Panc1 (cell line): ENCODE results near the gene SMAP1. TPM values are rescaled to one million over a fixed set of nuclear protein-coding genes. Genes with fewer than 3 reads are reported as not detected.

ENCODE experiments used
- ATAC-seq: fragments of 200-7000 bp; cut with Tn5 transposase; 2 replicates; pipeline ENCODE4 v1.9.1; 2020; ENCODE audit warnings: mild to moderate bottlenecking, moderate library complexity
- BruUV-seq: library from RNA; stranded (reverse); fragments of 400-500 nt; replicated peaks from 2 replicates; lab custom pipeline; 2021; lab: Mats Ljungman, UMichigan
- CTCF ChIA-PET: fragments of 300-600 bp; sonication (Branson Sonifier 250); formaldehyde crosslinking; loops from one replicate; lab custom pipeline; 2022; ENCODE audit warnings: antibody characterized with exemption; lab: Charles Lee
- POLR2A ChIA-PET: fragments of 300-600 bp; sonication (Branson Sonifier 250); formaldehyde crosslinking; loops from one replicate; lab custom pipeline; 2022; ENCODE audit warnings: antibody characterized with exemption; lab: Charles Lee
- DNase-seq: peaks from one replicate; pipeline ENCODE4 v3.0.0-alpha.2; 2010; ENCODE audit warnings: low read depth, low spot score
- H3K27ac ChIP-seq: 2 replicates; pipeline ENCODE4 v1.5.1; 2011; ENCODE audit warnings: mild to moderate bottlenecking, low read length, inconsistent platforms
- H3K27me3 ChIP-seq: fragments of 200-500 bp; sonication (Bioruptor generic); 2 replicates; pipeline ENCODE4 v1.6.0; 2014; ENCODE audit warnings: low read length, inconsistent platforms; ENCODE audit not compliant: control insufficient read depth, insufficient read depth
- H3K36me3 ChIP-seq: fragments of 200-500 bp; sonication (Bioruptor generic); 2 replicates; pipeline ENCODE4 v1.5.1; 2014; ENCODE audit warnings: inconsistent platforms, mild to moderate bottlenecking, low read length, moderate library complexity; ENCODE audit not compliant: control insufficient read depth, insufficient read depth
- H3K4me1 ChIP-seq: 2 replicates; pipeline ENCODE4 v1.5.1; 2011; ENCODE audit warnings: inconsistent platforms, mild to moderate bottlenecking, low read length, moderate library complexity; ENCODE audit not compliant: control insufficient read depth, insufficient read depth
- H3K4me3 ChIP-seq, 2 experiments: 2 replicates each; pipeline ENCODE4 v1.5.1; 2011 to 2012; ENCODE audit warnings: low read depth in 2 of 2, low read length in 2 of 2, mild to moderate bottlenecking in 2 of 2, inconsistent platforms in 1 of 2, moderate library complexity in 1 of 2
- H3K9me3 ChIP-seq: fragments of 200-500 bp; sonication (Bioruptor generic); 2 replicates; pipeline ENCODE4 v1.5.1; 2014; ENCODE audit warnings: low read depth, mild to moderate bottlenecking, inconsistent platforms, low read length, moderate library complexity; ENCODE audit not compliant: control insufficient read depth, insufficient read depth
- POLR2AphosphoS5 ChIP-seq: IDR thresholded peaks from 2 replicates; pipeline ENCODE4 v1.6.1; 2012; ENCODE audit warnings: mild to moderate bottlenecking, low read depth, low read length, moderate library complexity
- SIN3A ChIP-seq: IDR thresholded peaks from 2 replicates; pipeline ENCODE4 v1.6.1; 2012; ENCODE audit warnings: low read depth, mild to moderate bottlenecking, low read length, moderate library complexity, borderline replicate concordance; ENCODE audit not compliant: insufficient read depth
- TCF7L2 ChIP-seq: IDR thresholded peaks from 2 replicates; pipeline ENCODE4 v1.6.1; 2011; ENCODE audit warnings: mild to moderate bottlenecking, low read depth, low read length, inconsistent platforms
- in situ Hi-C: cut with HindIII; loops from 2 replicates; pipeline ENCODE4 v1.10.0; 2016; ENCODE audit warnings: low sequenced_read_pairs, low pct_unique_long_range_greater_than_20kb
- intact Hi-C: fragments of 100-400 bp; cut with micrococcal nuclease; formaldehyde crosslinking; loops from one replicate; pipeline ENCODE4 v1.10.0; 2022; ENCODE audit not compliant: unreplicated experiment
- total RNA-seq: library from RNA; stranded (reverse); gene quantifications from one replicate; pipeline ENCODE4 v1.2.1, GENCODE V29; 2021; ENCODE audit not compliant: unreplicated experiment
- TF ChIP-seq, protein P1 (sequence below): fragments of 450-650 bp; IDR thresholded peaks from 2 replicates; pipeline ENCODE4 v1.5.1; 2017; ENCODE audit warnings: mild to moderate bottlenecking
- TF ChIP-seq, protein P2 (sequence below), 2 experiments: IDR thresholded peaks; 2 replicates each; pipeline ENCODE4 v1.6.1; 2011 to 2012; ENCODE audit warnings: low read depth in 2 of 2, control low read depth in 1 of 2, low read length in 1 of 2, mild to moderate bottlenecking in 1 of 2, moderate library complexity in 1 of 2; ENCODE audit not compliant: insufficient read depth in 1 of 2

SMAP1 gene
- total RNA-seq, 1 experiment from 2014 or later: 41.9 TPM

DNA sequence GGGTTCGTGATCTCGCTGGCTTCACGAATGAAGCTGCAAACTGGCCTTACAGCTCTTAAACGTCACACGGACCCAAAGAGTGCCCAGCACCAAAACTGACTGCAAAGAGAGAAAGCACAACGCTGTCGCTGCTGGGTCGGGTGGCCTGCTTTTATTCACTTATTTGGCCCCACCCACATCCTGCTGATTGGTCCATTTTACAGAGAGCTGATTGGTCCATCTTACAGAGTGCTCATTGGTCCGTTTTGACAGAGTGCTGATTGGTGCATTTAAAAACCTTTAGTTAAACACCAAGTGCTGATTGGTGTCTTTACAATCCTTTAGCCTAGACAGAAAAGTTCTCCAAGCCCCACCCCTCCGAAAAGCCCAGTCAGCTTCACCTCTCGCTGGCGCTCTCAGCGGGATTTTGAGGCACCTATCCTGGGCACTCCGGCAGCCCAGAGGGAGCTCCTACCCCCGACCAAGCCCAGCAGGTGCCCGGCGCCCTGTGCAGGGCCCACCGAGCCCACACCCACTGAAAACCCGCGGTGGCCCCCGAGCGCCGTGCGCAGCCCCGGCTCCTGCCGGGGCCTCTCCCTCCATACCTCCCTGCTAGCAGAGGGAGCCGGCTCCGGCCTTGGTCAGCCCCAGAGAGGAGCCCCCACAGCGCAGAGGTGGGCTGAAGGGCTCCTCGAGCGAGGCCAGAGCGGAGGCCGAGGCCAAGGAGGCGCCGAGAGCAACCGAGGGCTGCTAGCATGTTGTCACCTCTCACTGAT, 40.0 kb upstream of the SMAP1 start:
- in situ Hi-C loops (no loop called here), intact Hi-C loops (no loop called here)
- ATAC-seq (no peak), DNase-seq (no peak)
- no peaks in the 10 kb centered on the region for H3K36me3 ChIP-seq
- H3K27me3 ChIP-seq: peaks cover 2% of the 10 kb centered on the region; the same call in 1 of the 2 replicates
- no TSS peak for BruUV-seq
- POLR2A ChIA-PET: no interaction called here
- CTCF ChIA-PET: no interaction called here
- H3K27ac ChIP-seq: no peak overlapping the region
- no peak for TF ChIP-seq POLR2AphosphoS5
- TF ChIP-seq, protein P1, sequence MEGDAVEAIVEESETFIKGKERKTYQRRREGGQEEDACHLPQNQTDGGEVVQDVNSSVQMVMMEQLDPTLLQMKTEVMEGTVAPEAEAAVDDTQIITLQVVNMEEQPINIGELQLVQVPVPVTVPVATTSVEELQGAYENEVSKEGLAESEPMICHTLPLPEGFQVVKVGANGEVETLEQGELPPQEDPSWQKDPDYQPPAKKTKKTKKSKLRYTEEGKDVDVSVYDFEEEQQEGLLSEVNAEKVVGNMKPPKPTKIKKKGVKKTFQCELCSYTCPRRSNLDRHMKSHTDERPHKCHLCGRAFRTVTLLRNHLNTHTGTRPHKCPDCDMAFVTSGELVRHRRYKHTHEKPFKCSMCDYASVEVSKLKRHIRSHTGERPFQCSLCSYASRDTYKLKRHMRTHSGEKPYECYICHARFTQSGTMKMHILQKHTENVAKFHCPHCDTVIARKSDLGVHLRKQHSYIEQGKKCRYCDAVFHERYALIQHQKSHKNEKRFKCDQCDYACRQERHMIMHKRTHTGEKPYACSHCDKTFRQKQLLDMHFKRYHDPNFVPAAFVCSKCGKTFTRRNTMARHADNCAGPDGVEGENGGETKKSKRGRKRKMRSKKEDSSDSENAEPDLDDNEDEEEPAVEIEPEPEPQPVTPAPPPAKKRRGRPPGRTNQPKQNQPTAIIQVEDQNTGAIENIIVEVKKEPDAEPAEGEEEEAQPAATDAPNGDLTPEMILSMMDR: no peak
- TF ChIP-seq, protein P2, sequence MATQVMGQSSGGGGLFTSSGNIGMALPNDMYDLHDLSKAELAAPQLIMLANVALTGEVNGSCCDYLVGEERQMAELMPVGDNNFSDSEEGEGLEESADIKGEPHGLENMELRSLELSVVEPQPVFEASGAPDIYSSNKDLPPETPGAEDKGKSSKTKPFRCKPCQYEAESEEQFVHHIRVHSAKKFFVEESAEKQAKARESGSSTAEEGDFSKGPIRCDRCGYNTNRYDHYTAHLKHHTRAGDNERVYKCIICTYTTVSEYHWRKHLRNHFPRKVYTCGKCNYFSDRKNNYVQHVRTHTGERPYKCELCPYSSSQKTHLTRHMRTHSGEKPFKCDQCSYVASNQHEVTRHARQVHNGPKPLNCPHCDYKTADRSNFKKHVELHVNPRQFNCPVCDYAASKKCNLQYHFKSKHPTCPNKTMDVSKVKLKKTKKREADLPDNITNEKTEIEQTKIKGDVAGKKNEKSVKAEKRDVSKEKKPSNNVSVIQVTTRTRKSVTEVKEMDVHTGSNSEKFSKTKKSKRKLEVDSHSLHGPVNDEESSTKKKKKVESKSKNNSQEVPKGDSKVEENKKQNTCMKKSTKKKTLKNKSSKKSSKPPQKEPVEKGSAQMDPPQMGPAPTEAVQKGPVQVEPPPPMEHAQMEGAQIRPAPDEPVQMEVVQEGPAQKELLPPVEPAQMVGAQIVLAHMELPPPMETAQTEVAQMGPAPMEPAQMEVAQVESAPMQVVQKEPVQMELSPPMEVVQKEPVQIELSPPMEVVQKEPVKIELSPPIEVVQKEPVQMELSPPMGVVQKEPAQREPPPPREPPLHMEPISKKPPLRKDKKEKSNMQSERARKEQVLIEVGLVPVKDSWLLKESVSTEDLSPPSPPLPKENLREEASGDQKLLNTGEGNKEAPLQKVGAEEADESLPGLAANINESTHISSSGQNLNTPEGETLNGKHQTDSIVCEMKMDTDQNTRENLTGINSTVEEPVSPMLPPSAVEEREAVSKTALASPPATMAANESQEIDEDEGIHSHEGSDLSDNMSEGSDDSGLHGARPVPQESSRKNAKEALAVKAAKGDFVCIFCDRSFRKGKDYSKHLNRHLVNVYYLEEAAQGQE (IDR thresholded peaks at IDR 0.05; ENCODE audit: insufficient read depth in 1 of 2, low read depth in 2 of 2, low read length in 1 of 2): no peak
- no peak for TF ChIP-seq TCF7L2
- TF ChIP-seq SIN3A: no peak
- H3K4me3 ChIP-seq: no peak overlapping the region
- H3K4me1 ChIP-seq: no peaks in the 10 kb centered on the region
- no peaks in the 10 kb centered on the region for H3K9me3 ChIP-seq

DNA sequence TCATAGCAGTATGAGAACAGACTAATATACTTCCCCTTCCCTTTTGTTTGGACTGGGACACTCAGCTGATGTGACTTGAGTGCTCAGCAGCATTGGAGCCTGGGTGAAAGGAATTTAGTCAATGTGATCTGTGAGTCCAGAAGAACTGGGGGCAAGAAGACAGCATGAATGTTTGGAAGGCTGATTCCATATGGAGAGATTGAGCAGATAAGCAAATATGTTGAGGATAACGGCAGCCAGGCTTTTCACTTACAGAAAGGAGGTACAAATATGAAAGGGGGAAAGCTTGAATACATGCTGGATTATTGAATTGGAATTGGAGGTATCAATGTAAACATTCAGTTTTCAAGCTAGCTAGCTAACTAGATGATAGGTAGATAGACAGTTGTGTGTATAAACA, 37.8 kb upstream of the SMAP1 start:
- no peaks in the 10 kb centered on the region for H3K9me3 ChIP-seq
- ChIA-PET POLR2A (no interaction called here), CTCF (no interaction called here)
- peaks cover 2% of the 10 kb centered on the region; the same call in 1 of the 2 replicates for H3K27me3 ChIP-seq
- in situ Hi-C loops (no loop called here), intact Hi-C loops (no loop called here)
- BruUV-seq: no TSS peak
- H3K36me3 ChIP-seq: no peaks in the 10 kb centered on the region
- H3K27ac ChIP-seq: no peak overlapping the region
- no peak for TF ChIP-seq POLR2AphosphoS5
- TF ChIP-seq, protein P1: no peak
- TF ChIP-seq, protein P2 (IDR thresholded peaks at IDR 0.05; ENCODE audit: insufficient read depth in 1 of 2, low read depth in 2 of 2, low read length in 1 of 2): no peak
- no peak for TF ChIP-seq SIN3A
- TF ChIP-seq TCF7L2: no peak
- no peak for ATAC-seq
- no peaks in the 10 kb centered on the region for H3K4me1 ChIP-seq
- H3K4me3 ChIP-seq: no peak overlapping the region
- no peak for DNase-seq
